SK-N-MC (cell line): ENCODE results near the gene SPTSSB.

Experiments used
- EZH2 ChIP-seq: fragments of 200-600 bp; sonication (generic); IDR thresholded peaks from one replicate; pipeline ENCODE4 v1.6.1; 2017; ENCODE audit warnings: antibody characterized with exemption
- FOXP2 ChIP-seq: optimal IDR thresholded peaks from 2 replicates; pipeline ENCODE3; 2011; ENCODE audit warnings: mild to moderate bottlenecking, moderate library complexity; ENCODE audit not compliant: insufficient read depth; ENCODE audit errors: extremely low read length, control extremely low read depth
- POLR2AphosphoS5 ChIP-seq: IDR thresholded peaks from 2 replicates; pipeline ENCODE4 v1.6.1; 2012; ENCODE audit warnings: mild to moderate bottlenecking, low read depth, low read length, borderline replicate concordance

GRCh38 chr3:161413855-161414210, 42.5 kb upstream of the SPTSSB start:
- TF ChIP-seq EZH2 (no peak), POLR2AphosphoS5 (no peak), FOXP2 (no peak)
